GM12878 (cell line): ENCODE results near the gene SHCBP1L. TPM values are rescaled to one million over a fixed set of nuclear protein-coding genes. Genes with fewer than 3 reads are reported as not detected.

Experiments
- ATAC-seq: fragments of 200-7000 bp; cut with Tn5 transposase; 3 replicates; pipeline ENCODE4 v1.9.1; 2020; ENCODE audit warnings: mild to moderate bottlenecking, moderate library complexity
- BruUV-seq: library from RNA; stranded (reverse); fragments of 400-500 nt; replicated peaks from 2 replicates; lab custom pipeline; 2021; lab: Mats Ljungman, UMichigan
- CTCF ChIA-PET: fragments of 300-600 bp; sonication (Branson Sonifier 250); formaldehyde crosslinking; extraction: SDS; loops from one replicate; lab custom pipeline; 2021; ENCODE audit warnings: inconsistent platforms; lab: Yijun Ruan, JAX
- POLR2A ChIA-PET: fragments of 350-600 bp; formaldehyde crosslinking; extraction: SDS; loops from one replicate; lab custom pipeline; 2021; ENCODE audit warnings: inconsistent platforms; lab: Charles Lee
- RAD21 ChIA-PET: fragments of 300-600 bp; sonication (Branson Sonifier 250); formaldehyde crosslinking; loops from one replicate; lab custom pipeline; 2023; ENCODE audit warnings: antibody characterized with exemption; ENCODE audit not compliant: unreplicated experiment; lab: Charles Lee
- SMC1A ChIA-PET: fragments of 300-600 bp; sonication (Branson Sonifier 250); formaldehyde crosslinking; loops from one replicate; lab custom pipeline; 2023; ENCODE audit not compliant: unreplicated experiment, uncharacterized antibody; lab: Charles Lee
- DNase-seq: peaks from one replicate; pipeline ENCODE4 v3.0.0-alpha.2; 2011; ENCODE audit warnings: low read depth, low spot score
- FAIRE-seq: peaks from 3 replicates; lab custom pipeline; 2011; peaks lifted over from hg19 to GRCh38; lab: Jason Lieb, UNC
- H2AFZ ChIP-seq: 2 replicates; pipeline ENCODE4 v1.6.0; 2011; ENCODE audit warnings: low read depth, low read length, control low read depth; ENCODE audit not compliant: control insufficient read depth
- H3K27ac ChIP-seq: 2 replicates; pipeline ENCODE4 v1.5.1; 2011; ENCODE audit warnings: control low read depth; ENCODE audit not compliant: control insufficient read depth, insufficient read depth
- H3K27me3 ChIP-seq, 2 experiments: replicated peaks in 1 of 2; 2 replicates each; pipeline versions ENCODE4 v1.6.0 to v1.6.1; 2011; ENCODE audit warnings: low read length in 1 of 2; ENCODE audit not compliant: control insufficient read depth in 2 of 2, insufficient read depth in 2 of 2
- H3K36me3 ChIP-seq, 2 experiments: 2 replicates each; pipeline ENCODE4 v1.5.1; 2011; ENCODE audit warnings: low read length in 1 of 2; ENCODE audit not compliant: control insufficient read depth in 2 of 2, insufficient read depth in 2 of 2
- H3K4me1 ChIP-seq: 2 replicates; pipeline ENCODE4 v1.6.1; 2011; ENCODE audit warnings: mild to moderate bottlenecking, low read length, moderate library complexity, mixed read lengths; ENCODE audit not compliant: control insufficient read depth, insufficient read depth
- H3K4me2 ChIP-seq: 2 replicates; pipeline ENCODE4 v1.6.0; 2011; ENCODE audit warnings: control low read depth; ENCODE audit not compliant: control insufficient read depth, insufficient read depth
- H3K4me3 ChIP-seq: fragments of 200-600 bp; sonication (generic); 2 replicates; pipeline ENCODE4 v1.5.1; 2016
- H3K79me2 ChIP-seq: 2 replicates; pipeline ENCODE4 v1.6.0; 2011; ENCODE audit warnings: low read length; ENCODE audit not compliant: control insufficient read depth, insufficient read depth
- H3K9ac ChIP-seq: 2 replicates; pipeline ENCODE4 v1.8.0; 2011; ENCODE audit warnings: low read length, control low read depth, mixed read lengths; ENCODE audit not compliant: control insufficient read depth, insufficient read depth
- H3K9me3 ChIP-seq: replicated peaks from 3 replicates; pipeline ENCODE4 v1.5.1; 2011; ENCODE audit warnings: mild to moderate bottlenecking, low read length; ENCODE audit not compliant: control insufficient read depth, insufficient read depth
- H4K20me1 ChIP-seq: 2 replicates; pipeline ENCODE4 v1.6.0; 2011; ENCODE audit not compliant: control insufficient read depth, insufficient read depth
- BCL3 ChIP-seq: IDR thresholded peaks from 2 replicates; pipeline ENCODE4 v1.6.1; 2011; ENCODE audit warnings: borderline replicate concordance, low read depth, mild to moderate bottlenecking, moderate library complexity, low read length; ENCODE audit not compliant: insufficient read depth, poor library complexity, severe bottlenecking
- CBFB ChIP-seq: IDR thresholded peaks from 2 replicates; pipeline ENCODE4 v1.6.1; 2016; ENCODE audit warnings: antibody characterized with exemption, low read depth
- CBX3 ChIP-seq: fragments of 200-600 bp; sonication (generic); IDR thresholded peaks from 2 replicates; pipeline ENCODE4 v1.6.1; 2016; ENCODE audit warnings: low read depth, borderline replicate concordance
- CHD1 ChIP-seq: IDR thresholded peaks from 2 replicates; pipeline ENCODE4 v1.6.1; 2012; ENCODE audit warnings: low read depth, low read length, improper control_type of control experiment
- DPF2 ChIP-seq: fragments of 450-650 bp; IDR thresholded peaks from 2 replicates; pipeline ENCODE4 v1.6.1; 2017; ENCODE audit warnings: mild to moderate bottlenecking
- EZH2 ChIP-seq: IDR thresholded peaks from 2 replicates; pipeline ENCODE4 v1.6.1; 2012; ENCODE audit warnings: low read depth, mild to moderate bottlenecking, control low read depth, inconsistent platforms, low read length, borderline replicate concordance; ENCODE audit not compliant: control insufficient read depth
- GABPA ChIP-seq: IDR thresholded peaks from 2 replicates; pipeline ENCODE4 v1.6.1; 2014; ENCODE audit warnings: antibody characterized with exemption, low read depth, mild to moderate bottlenecking, inconsistent platforms
- MEF2A ChIP-seq: IDR thresholded peaks from 2 replicates; pipeline ENCODE4 v1.6.1; 2011; ENCODE audit warnings: low read depth, mild to moderate bottlenecking, low read length, moderate library complexity; ENCODE audit not compliant: insufficient read depth
- MTA3 ChIP-seq: IDR thresholded peaks from 2 replicates; pipeline ENCODE4 v1.6.1; 2012; ENCODE audit warnings: low read length, inconsistent platforms, borderline replicate concordance
- MYB ChIP-seq: fragments of 150-350 bp; IDR thresholded peaks from 2 replicates; pipeline ENCODE4 v1.6.1; 2014; ENCODE audit warnings: mild to moderate bottlenecking, low read depth, low read length, borderline replicate concordance
- NKRF ChIP-seq: fragments of 450-650 bp; conservative IDR thresholded peaks from 2 replicates; pipeline ENCODE4 v1.6.1; 2017; ENCODE audit warnings: mild to moderate bottlenecking, moderate library complexity
- RCOR1 ChIP-seq: conservative IDR thresholded peaks from 2 replicates; pipeline ENCODE4 v1.6.1; 2012; ENCODE audit warnings: low read depth, low read length, improper control_type of control experiment
- RUNX3 ChIP-seq: IDR thresholded peaks from 2 replicates; pipeline ENCODE4 v1.6.1; 2012; ENCODE audit warnings: low read length, inconsistent platforms
- SKIL ChIP-seq: fragments of 450-650 bp; IDR thresholded peaks from 2 replicates; pipeline ENCODE4 v1.6.1; 2017; ENCODE audit warnings: mild to moderate bottlenecking, low read depth, inconsistent platforms; ENCODE audit not compliant: poor library complexity, severe bottlenecking
- ZNF217 ChIP-seq: fragments of 450-650 bp; IDR thresholded peaks from 2 replicates; pipeline ENCODE4 v1.6.1; 2017; ENCODE audit warnings: antibody characterized with exemption, mild to moderate bottlenecking
- ZNF24 ChIP-seq: fragments of 450-650 bp; IDR thresholded peaks from 2 replicates; pipeline ENCODE4 v1.6.1; 2017; ENCODE audit warnings: antibody characterized with exemption, mild to moderate bottlenecking
- ZSCAN29 ChIP-seq: fragments of 450-650 bp; IDR thresholded peaks from 2 replicates; pipeline ENCODE4 v1.6.1; 2017; ENCODE audit warnings: mild to moderate bottlenecking, moderate library complexity
- WGBS: methylation state at CpG from one replicate; pipeline ENCODE4 v1.1.6; 2016; ENCODE audit warnings: low lambda C conversion rate; ENCODE audit not compliant: insufficient replicate concordance, insufficient coverage; ENCODE audit errors: missing lambda C conversion rate; 5-methylcytosine and 5-hydroxymethylcytosine counted together
- in situ Hi-C: fragments of 300-500 bp; cut with MboI; formaldehyde crosslinking; loops from 9 replicates; pipeline ENCODE4 v1.14.3; 2018; ENCODE audit warnings: mixed read lengths
- intact Hi-C: fragments of 100-400 bp; cut with micrococcal nuclease; formaldehyde crosslinking; loops from one replicate; pipeline ENCODE4 v1.14.2; 2022; ENCODE audit not compliant: unreplicated experiment
- polyA plus RNA-seq, 11 experiments: library from polyadenylated mRNA; depleted of rRNA in 4 of 11; unstranded in 6 of 11; stranded (reverse) in 5 of 11; fragments of >200 nt; fragmentation: Nextera tagmentation in 4 of 11; fragmentation: Illumina TruSeq in 1 of 11; extraction: Ambion mirVana in 4 of 11; extraction: Trizol in 1 of 11; gene quantifications; 1 replicate in 1 of 11; 2 replicates in 10 of 11; pipeline versions ENCODE4 v1.2.1 to v1.2.3, GENCODE V29; 2011 to 2016; ENCODE audit warnings: inconsistent platforms in 2 of 11, missing spikeins in 2 of 11, low read depth in 1 of 11
- total RNA-seq, 4 experiments: library from RNA; depleted of rRNA in 3 of 4; stranded (reverse); fragments of >200 nt in 3 of 4; fragmentation: Illumina TruSeq in 1 of 4; extraction: Trizol in 1 of 4; gene quantifications; 2 replicates each; pipeline versions ENCODE4 v1.2.1 to v1.2.3, GENCODE V29; 2013 to 2021

The SHCBP1L gene
- total and polyA plus RNA-seq, 10 of the 15 experiments (the other 5 are each of a cell fraction or from before 2014, with no cell fraction given) = not detected

GRCh38 chr1:182972829-182973228 lies 19.9 kb upstream of the SHCBP1L start:
- ATAC-seq (no peak), FAIRE-seq (no peak), DNase-seq (no peak)
- no peak overlapping the region for H3K27ac ChIP-seq
- H2AFZ ChIP-seq = no peak overlapping the region
- ChIA-PET RAD21 (no interaction called here), CTCF (no interaction called here), POLR2A (no interaction called here), SMC1A (no interaction called here)
- H3K4me2 ChIP-seq = no peak overlapping the region
- H3K36me3 ChIP-seq = no peaks in the 10 kb centered on the region
- WGBS = 74% methylated on average over 6 of the region's 6 CpGs
- H4K20me1 ChIP-seq = no peaks in the 10 kb centered on the region
- no peak overlapping the region for H3K4me3 ChIP-seq
- no peaks in the 10 kb centered on the region for H3K27me3 ChIP-seq
- intact Hi-C loops = no loop called here
- H3K79me2 ChIP-seq = no peaks in the 10 kb centered on the region
- in situ Hi-C loops = no loop called here
- no peak overlapping the region for H3K9ac ChIP-seq
- BruUV-seq = no TSS peak
- H3K4me1 ChIP-seq = no peaks in the 10 kb centered on the region
- no peak for TF ChIP-seq RCOR1
- no peak for TF ChIP-seq RUNX3
- TF ChIP-seq MEF2A = no peak
- TF ChIP-seq GABPA = no peak
- no peak for TF ChIP-seq CHD1
- no peak for TF ChIP-seq SKIL
- TF ChIP-seq EZH2 = no peak
- TF ChIP-seq ZNF24 = no peak
- TF ChIP-seq MTA3 = no peak
- no peak for TF ChIP-seq ZSCAN29
- TF ChIP-seq MYB = no peak
- no peak for TF ChIP-seq CBFB
- no peak for TF ChIP-seq DPF2
- TF ChIP-seq NKRF = no peak
- TF ChIP-seq ZNF217 = no peak
- no peak for TF ChIP-seq BCL3
- TF ChIP-seq CBX3 = no peak
- H3K9me3 ChIP-seq = no peaks in the 10 kb centered on the region
